Vagina (tissue), 2 donors: Measurements from ENCODE around the gene EXOC6B. TPM values are rescaled to one million over a fixed set of nuclear protein-coding genes. Genes with fewer than 3 reads are reported as not detected.

ENCODE experiments used
- DNase-seq, 2 donors: peaks; one replicate each; pipeline ENCODE4 v3.0.0-alpha.2; 2017; ENCODE audit errors: extremely low spot score in 2 of 2
- H3K27ac ChIP-seq: fragments of 200-600 bp; sonication (generic); one replicate; pipeline ENCODE4 v1.5.1; 2019
- H3K27me3 ChIP-seq: fragments of 200-600 bp; sonication (generic); one replicate; pipeline ENCODE4 v1.5.1; 2019
- H3K36me3 ChIP-seq, 2 donors: fragments of 200-600 bp; sonication (generic); one replicate each; pipeline ENCODE4 v1.5.1; 2017 to 2019
- H3K4me1 ChIP-seq: fragments of 200-600 bp; sonication (generic); one replicate; pipeline ENCODE4 v1.5.1; 2019
- H3K4me3 ChIP-seq, 2 donors: fragments of 200-600 bp; sonication (generic); 1 replicate in 1 of 2; 2 replicates in 1 of 2; pipeline ENCODE4 v1.5.1; 2016 to 2019
- H3K9me3 ChIP-seq: fragments of 200-600 bp; sonication (generic); one replicate; pipeline ENCODE4 v1.5.1; 2019
- CTCF ChIP-seq, 3 experiments: fragments of 450-650 bp in 2 of 3; fragments of 200-600 bp in 1 of 3; sonication (generic) in 1 of 3; IDR thresholded peaks; one replicate each; pipeline ENCODE4 v1.5.1; 2017 to 2019; ENCODE audit warnings: antibody characterized with exemption in 3 of 3, mild to moderate bottlenecking in 2 of 3, moderate library complexity in 2 of 3
- POLR2A ChIP-seq, 2 donors: fragments of 450-650 bp; IDR thresholded peaks; one replicate each; pipeline ENCODE4 v1.6.1; 2017; ENCODE audit warnings: antibody characterized with exemption in 2 of 2, mild to moderate bottlenecking in 2 of 2, moderate library complexity in 2 of 2
- POLR2AphosphoS5 ChIP-seq, 2 donors: sonication (generic); formaldehyde crosslinking; IDR thresholded peaks; one replicate each; pipeline ENCODE4 v1.9.0; 2017; ENCODE audit warnings: antibody characterized with exemption in 2 of 2, mild to moderate bottlenecking in 2 of 2, low read depth in 1 of 2; ENCODE audit not compliant: insufficient read depth in 1 of 2
- intact Hi-C: fragments of 100-400 bp; cut with DNase I; formaldehyde crosslinking; loops from one replicate; pipeline ENCODE4 v1.15.1; 2023
- total RNA-seq: library from RNA; depleted of rRNA; stranded (reverse); fragments of >200 nt; gene quantifications from one replicate; pipeline ENCODE4 v1.2.3, GENCODE V29; 2016

EXOC6B gene
- total RNA-seq, 1 donor from 2014 or later, result 41.5 TPM

- no peak overlapping the region for H3K27ac ChIP-seq
- H3K9me3 ChIP-seq, result peaks cover 4% of the 10 kb centered on the region
- DNase-seq, result no peak
- H3K27me3 ChIP-seq, result no peaks in the 10 kb centered on the region
- no peaks in the 10 kb centered on the region for H3K36me3 ChIP-seq
- TF ChIP-seq CTCF (IDR thresholded peaks at IDR 0.05), result no peak
- TF ChIP-seq POLR2AphosphoS5 (IDR thresholded peaks at IDR 0.05; ENCODE audit: insufficient read depth in 1 of 2, low read depth in 1 of 2), result no peak
- no peak for TF ChIP-seq POLR2A (IDR thresholded peaks at IDR 0.05)
- intact Hi-C loops, result no loop called here
- no peak overlapping the region for H3K4me3 ChIP-seq
- peaks cover 6% of the 10 kb centered on the region for H3K4me1 ChIP-seq
These were observed 211.9 kb downstream of the EXOC6B start for GRCh38 chr2:72613931-72614330.

- no peak for DNase-seq
These were observed 213.1 kb downstream of the EXOC6B start for GRCh38 chr2:72612614-72613160.

DNA sequence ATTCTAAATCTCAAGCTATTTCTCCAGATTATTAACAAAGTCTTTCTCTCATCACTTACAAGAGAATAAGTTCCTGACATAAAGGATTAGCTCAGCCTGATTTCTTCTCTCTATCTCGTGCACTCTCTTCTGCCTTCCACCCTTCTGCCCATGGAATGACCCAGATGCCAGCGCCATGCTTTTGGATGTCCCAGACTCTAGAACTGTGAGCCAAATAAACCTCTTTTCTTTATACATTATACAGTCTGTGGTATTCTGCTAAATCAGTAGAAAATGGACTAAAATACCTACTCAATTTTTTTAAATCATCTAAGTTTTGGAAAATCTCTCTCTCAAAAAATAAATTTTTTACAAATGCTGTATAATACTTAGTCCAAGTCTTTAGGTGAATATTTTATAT, 218.6 kb downstream of the EXOC6B start:
- intact Hi-C loops, result no loop called here
- H3K36me3 ChIP-seq, result no peaks in the 10 kb centered on the region
- DNase-seq, result no peak

More at GRCh38 chr2:72612614-72613160, 213.1 kb downstream of the EXOC6B start:
- peaks cover 6% of the 10 kb centered on the region for H3K4me1 ChIP-seq
- intact Hi-C loops, result no loop called here
- H3K27me3 ChIP-seq, result no peaks in the 10 kb centered on the region
- no peak overlapping the region for H3K4me3 ChIP-seq
- H3K36me3 ChIP-seq, result no peaks in the 10 kb centered on the region
- H3K27ac ChIP-seq, result no peak overlapping the region
- H3K9me3 ChIP-seq, result peaks cover 4% of the 10 kb centered on the region
- TF ChIP-seq POLR2AphosphoS5 (IDR thresholded peaks at IDR 0.05; ENCODE audit: insufficient read depth in 1 of 2, low read depth in 1 of 2) (no peak), CTCF (IDR thresholded peaks at IDR 0.05) (no peak), POLR2A (IDR thresholded peaks at IDR 0.05) (no peak)

DNA sequence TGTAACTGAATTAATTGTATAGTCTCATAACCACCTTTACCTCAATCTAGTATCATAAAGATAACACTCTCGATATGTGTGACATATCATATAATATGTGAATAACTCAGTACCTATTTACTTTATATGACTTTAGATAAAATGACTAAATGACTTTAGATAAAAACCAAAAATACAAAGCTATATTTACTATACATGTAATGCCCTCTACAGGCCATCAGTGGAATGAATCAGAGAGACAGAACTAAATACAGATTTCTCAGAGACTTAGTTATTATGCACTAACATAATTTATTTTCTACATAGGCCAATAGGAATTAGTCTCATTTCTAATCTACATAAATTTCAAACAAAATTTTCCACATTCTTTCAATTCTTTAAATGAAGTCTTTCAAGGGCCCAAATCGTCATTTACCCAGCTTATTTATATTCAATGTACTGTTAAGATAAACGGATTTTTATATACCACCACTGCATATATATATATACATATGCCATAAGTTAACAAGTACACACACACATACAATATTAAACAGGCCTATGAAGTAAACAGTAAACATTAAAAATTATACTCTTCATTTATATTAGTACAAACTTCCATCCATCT, 219.9 kb downstream of the EXOC6B start:
- Histone ChIP-seq H3K4me1 (no peaks in the 10 kb centered on the region), H3K27ac (no peak overlapping the region), H3K9me3 (no peaks in the 10 kb centered on the region), H3K36me3 (no peaks in the 10 kb centered on the region), H3K4me3 (no peak overlapping the region), H3K27me3 (no peaks in the 10 kb centered on the region)
- intact Hi-C loops, result no loop called here
- no peak for DNase-seq
- TF ChIP-seq CTCF (IDR thresholded peaks at IDR 0.05) (peak in 1 of 3 experiments; percentile 14), POLR2A (IDR thresholded peaks at IDR 0.05) (no peak)

More for the DNA sequence above, 218.6 kb downstream of the EXOC6B start:
- H3K27ac ChIP-seq, result no peak overlapping the region
- H3K4me3 ChIP-seq, result no peak overlapping the region
- TF ChIP-seq CTCF (IDR thresholded peaks at IDR 0.05) (no peak), POLR2AphosphoS5 (IDR thresholded peaks at IDR 0.05; ENCODE audit: insufficient read depth in 1 of 2, low read depth in 1 of 2) (no peak), POLR2A (IDR thresholded peaks at IDR 0.05) (no peak)
- H3K4me1 ChIP-seq, result no peaks in the 10 kb centered on the region
- H3K9me3 ChIP-seq, result no peaks in the 10 kb centered on the region
- no peaks in the 10 kb centered on the region for H3K27me3 ChIP-seq

- no peak for DNase-seq
- no peaks in the 10 kb centered on the region for H3K4me1 ChIP-seq
- no peaks in the 10 kb centered on the region for H3K27me3 ChIP-seq
- H3K36me3 ChIP-seq, result no peaks in the 10 kb centered on the region
- no peak overlapping the region for H3K4me3 ChIP-seq
- intact Hi-C loops, result no loop called here
- no peaks in the 10 kb centered on the region for H3K9me3 ChIP-seq
- TF ChIP-seq CTCF (IDR thresholded peaks at IDR 0.05), result no peak
- TF ChIP-seq POLR2A (IDR thresholded peaks at IDR 0.05), result no peak
- no peak for TF ChIP-seq POLR2AphosphoS5 (IDR thresholded peaks at IDR 0.05; ENCODE audit: insufficient read depth in 1 of 2, low read depth in 1 of 2)
- H3K27ac ChIP-seq, result no peak overlapping the region
These were observed 221.4 kb downstream of the EXOC6B start for GRCh38 chr2:72604468-72604867.
